HL-60/S4 treated with retinoic acid at 250 ng/mL for 4 days and 3 days (cell line): ENCODE data around the gene ZNF534.
"Not testable (repeated sequence)": the region's sequence is repeated elsewhere in the genome, so short reads cannot be mapped to it uniquely, and the experiment has no call there.

Experiments
- in situ Hi-C: fragments of 300-500 bp; cut with MboI; formaldehyde crosslinking; loops from 2 replicates; pipeline ENCODE4 v1.7.0; 2022; ENCODE audit warnings: low sequenced_read_pairs

The ZNF534 gene

DNA sequence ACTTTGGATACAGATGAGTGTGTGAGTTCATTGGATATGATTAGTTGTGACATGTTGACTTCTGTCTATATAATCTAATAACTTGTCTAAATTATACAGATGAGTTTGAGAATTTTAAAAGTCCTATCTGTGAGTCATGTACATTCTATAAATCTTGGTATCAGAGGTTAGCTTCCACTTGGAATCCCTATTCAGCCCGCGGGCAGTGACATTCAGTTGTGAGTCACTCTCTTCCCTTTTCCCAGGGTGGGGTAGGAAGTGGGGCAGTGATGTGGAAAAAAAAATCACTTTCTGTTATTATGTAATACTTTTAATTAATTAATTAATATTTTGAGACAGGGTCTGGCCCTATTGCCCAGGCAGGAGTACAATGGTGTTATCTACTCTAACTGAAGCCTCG, 65.6 kb downstream of the ZNF534 start:
- in situ Hi-C loops = no loop called here

DNA sequence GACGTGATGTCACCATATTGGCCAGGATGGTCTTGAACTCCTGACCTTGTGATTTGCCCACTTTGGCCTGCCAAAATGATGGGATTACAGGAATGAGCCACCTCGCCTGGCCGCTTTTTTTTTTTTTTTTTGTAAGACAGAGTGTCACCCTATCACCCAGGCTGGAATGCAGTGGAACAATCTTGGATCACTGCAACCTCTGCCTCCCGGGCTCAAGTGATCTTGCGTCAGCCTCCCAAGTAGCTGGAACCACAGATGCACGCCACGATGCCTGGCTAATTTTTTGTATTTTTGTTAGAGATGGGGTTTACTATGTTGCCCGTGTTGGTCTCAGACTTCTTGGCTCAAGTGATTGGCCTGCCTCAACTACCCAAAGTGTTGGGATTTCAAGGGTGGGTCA, 69.6 kb downstream of the ZNF534 start:
- in situ Hi-C loops = no loop called here

DNA sequence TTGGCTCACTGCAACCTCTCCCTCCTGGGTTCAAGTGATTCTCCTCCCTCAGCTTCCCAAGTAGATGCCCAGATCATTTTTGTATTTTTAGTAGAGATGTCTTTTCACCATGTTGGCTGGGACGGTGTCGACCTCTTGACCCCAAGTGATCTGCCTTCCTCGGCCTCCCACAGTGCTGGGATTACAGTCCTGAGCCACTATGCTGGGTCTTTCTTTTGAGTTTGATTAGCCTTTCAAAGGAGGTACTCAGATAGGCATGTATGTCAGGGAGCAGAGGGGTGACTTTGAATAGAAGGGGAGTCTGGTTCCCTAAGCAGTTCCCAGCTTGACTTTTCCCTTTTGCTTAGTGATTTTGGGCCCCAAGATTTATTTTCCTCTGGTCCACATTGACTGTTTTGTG, 71.5 kb downstream of the ZNF534 start:
- in situ Hi-C loops = not testable (repeated sequence)

DNA sequence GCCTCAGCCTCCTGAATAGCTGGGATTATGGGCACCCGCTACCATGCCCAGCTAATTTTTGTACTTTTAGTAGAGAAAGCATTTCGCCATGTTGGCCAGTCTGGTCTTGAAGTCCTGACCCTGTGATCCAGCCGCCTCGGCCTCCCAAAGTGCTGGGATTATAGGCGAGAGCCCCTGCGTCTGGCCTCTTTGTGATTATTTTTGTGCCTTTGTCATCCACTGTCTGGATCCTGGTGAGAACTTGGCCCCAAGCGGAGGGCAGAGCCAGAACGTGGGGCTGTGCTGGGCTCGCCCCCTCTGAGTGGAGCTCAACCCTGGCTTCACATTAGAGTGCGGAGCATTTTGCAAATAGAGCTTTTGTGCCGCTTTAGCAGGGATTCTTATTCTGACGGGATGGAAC, 72.0 kb downstream of the ZNF534 start:
- in situ Hi-C loops = not testable (repeated sequence)
